ENCODE data around the gene EGFR. TPM values are rescaled to one million over a fixed set of nuclear protein-coding genes. Genes with fewer than 3 reads are reported as not detected.

Gene EGFR
- polyA plus RNA-seq, 1 of the 3 experiments (the other 2 are of a cell fraction) = 37.6 TPM

- 0 out of 2 replicates have a peak, but pooled peaks have one; percentile 30 for TF ChIP-seq REST (IDR thresholded peaks at IDR 0.05; ENCODE audit: low read depth, low read length)
- TF ChIP-seq RAD21 (IDR thresholded peaks at IDR 0.05; ENCODE audit: low read length) = no peak
- TF ChIP-seq GABPA (IDR thresholded peaks at IDR 0.05; ENCODE audit: low read depth) = no peak
- TF ChIP-seq ZBTB33 (IDR thresholded peaks at IDR 0.05; ENCODE audit: borderline replicate concordance, low read depth) = no peak
- TF ChIP-seq MEF2A (IDR thresholded peaks at IDR 0.05; ENCODE audit: borderline replicate concordance, low read depth) = peak; percentile 55; the same call in 1 of the 2 replicates
Measured at GRCh38 chr7:55109404-55110167, 90.8 kb downstream of the EGFR start (continued).

GRCh38 chr7:55110282-55110992 is 91.6 kb downstream of the EGFR start:
- TF ChIP-seq USF1 (IDR thresholded peaks at IDR 0.05; ENCODE audit: borderline replicate concordance, low read depth) = no peak
- TF ChIP-seq USF2 (IDR thresholded peaks at IDR 0.05; ENCODE audit: borderline replicate concordance, low read depth, low read length) = no peak
- no peak for TF ChIP-seq RFX5 (IDR thresholded peaks at IDR 0.05; ENCODE audit: low read length)
- no peak for TF ChIP-seq TCF12 (IDR thresholded peaks at IDR 0.05)
- no peak for DNase-seq
- Histone ChIP-seq H3K4me3 (ENCODE audit: low read depth in 2 of 2, low read length in 1 of 2) (no peak overlapping the region), H4K20me1 (ENCODE audit: insufficient read depth) (peaks cover 50% of the 10 kb centered on the region), H3K4me1 (ENCODE audit: control insufficient read depth in 1 of 2, insufficient read depth in 2 of 2, low read depth in 1 of 2, low read length in 1 of 2) (peaks cover 49 to 54% of the 10 kb centered on the region in 2 experiments), H3K79me2 (ENCODE audit: insufficient read depth) (peaks cover 99% of the 10 kb centered on the region), H3K9ac (no peak overlapping the region), H3K9me2 (no peaks in the 10 kb centered on the region), H3K36me3 (replicated peaks in 1 of 2; ENCODE audit: control insufficient read depth in 1 of 2, insufficient read depth in 2 of 2, low read length in 1 of 2) (peaks cover 0 to 8% of the 10 kb centered on the region in 2 experiments), H2AFZ (ENCODE audit: low read depth) (no peak overlapping the region), H3K27me3 (ENCODE audit: insufficient read depth) (no peaks in the 10 kb centered on the region), H3K4me2 (peak overlapping the region; percentile 42), H3K9me3 (no peaks in the 10 kb centered on the region), H3F3A (replicated peaks; ENCODE audit: insufficient read depth) (peaks cover 20% of the 10 kb centered on the region), H3K27ac (ENCODE audit: low read depth in 2 of 2, low read length in 1 of 2) (peak overlapping the region; percentile 46 to 59)
- ChIA-PET CTCF (interaction anchor here (0.9 to 1.5 kb wide), 8 partner anchors 10 to 337 kb away, joined by 3 to 7 read pairs (median 4); no protein-coding TSS in a partner anchor), POLR2A (no interaction called here)
- WGBS (ENCODE audit: low lambda C conversion rate) = 87% methylated on average over 14 of the region's 14 CpGs

Measured in SK-N-SH (cell line).